DLD1 (cell line): ENCODE results near the gene CACNA1A.

Experiments used
- in situ Hi-C: cut with HindIII; loops from 2 replicates; pipeline ENCODE4 v1.10.0; 2017; ENCODE audit warnings: low sequenced_read_pairs

CACNA1A gene

DNA sequence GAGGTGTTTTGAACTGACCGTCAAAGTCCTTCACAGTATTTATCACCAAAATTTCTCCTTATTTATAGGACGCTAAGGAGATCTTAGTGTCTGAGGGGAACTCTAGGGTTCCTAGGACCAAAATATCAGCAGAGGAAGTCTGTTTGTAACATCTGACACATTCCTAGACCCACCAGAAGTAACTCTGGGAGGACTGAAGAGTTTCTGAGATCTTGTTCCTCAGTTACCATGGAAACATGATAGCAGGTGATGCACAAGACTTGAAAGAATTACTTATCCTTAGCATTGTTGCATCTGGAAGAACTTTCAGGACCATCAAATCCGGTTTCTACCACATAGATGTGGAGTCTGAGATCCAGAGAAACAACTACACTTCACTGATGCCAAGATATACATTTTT lies 191.5 kb downstream of the CACNA1A start:
- in situ Hi-C loops: no loop called here

DNA sequence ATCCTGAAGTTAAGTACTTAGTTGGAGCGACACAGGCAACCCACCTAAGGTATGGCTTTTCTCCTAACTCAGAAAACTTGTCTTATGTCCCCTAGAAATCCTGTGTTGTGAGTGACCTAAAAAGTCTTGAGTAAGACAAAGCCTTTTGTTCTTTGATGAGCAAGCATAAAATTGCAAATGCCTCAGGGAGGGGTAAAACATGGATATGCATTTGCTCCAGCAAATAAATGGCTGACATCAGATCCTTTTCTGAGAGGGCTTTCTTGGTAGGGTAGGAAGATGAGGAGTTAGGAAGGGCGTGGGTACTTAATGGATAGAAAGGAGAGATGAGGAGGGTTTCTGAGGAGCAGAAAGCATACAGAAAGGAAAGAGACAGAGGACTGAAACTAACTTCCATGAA lies 192.4 kb downstream of the CACNA1A start:
- in situ Hi-C loops: no loop called here

DNA sequence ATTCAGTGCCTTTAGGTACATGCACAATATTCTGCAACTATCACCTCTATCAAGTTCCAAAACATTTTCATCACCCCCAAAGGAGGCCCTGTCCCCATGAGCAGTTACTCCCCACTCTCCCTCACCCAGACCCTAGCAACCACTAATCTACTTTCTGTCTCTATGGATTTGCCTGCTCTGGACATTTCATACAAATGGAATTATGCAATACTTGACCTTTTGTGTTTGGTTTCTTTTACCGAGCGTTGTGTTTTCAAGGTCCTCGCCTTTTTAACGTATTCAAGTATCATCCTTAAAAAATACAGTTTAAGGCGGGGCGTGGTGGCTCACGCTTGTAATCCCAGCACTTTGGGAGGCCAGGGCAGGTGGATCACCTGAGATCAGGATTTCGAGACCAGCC lies 196.4 kb downstream of the CACNA1A start:
- in situ Hi-C loops: no loop called here

DNA sequence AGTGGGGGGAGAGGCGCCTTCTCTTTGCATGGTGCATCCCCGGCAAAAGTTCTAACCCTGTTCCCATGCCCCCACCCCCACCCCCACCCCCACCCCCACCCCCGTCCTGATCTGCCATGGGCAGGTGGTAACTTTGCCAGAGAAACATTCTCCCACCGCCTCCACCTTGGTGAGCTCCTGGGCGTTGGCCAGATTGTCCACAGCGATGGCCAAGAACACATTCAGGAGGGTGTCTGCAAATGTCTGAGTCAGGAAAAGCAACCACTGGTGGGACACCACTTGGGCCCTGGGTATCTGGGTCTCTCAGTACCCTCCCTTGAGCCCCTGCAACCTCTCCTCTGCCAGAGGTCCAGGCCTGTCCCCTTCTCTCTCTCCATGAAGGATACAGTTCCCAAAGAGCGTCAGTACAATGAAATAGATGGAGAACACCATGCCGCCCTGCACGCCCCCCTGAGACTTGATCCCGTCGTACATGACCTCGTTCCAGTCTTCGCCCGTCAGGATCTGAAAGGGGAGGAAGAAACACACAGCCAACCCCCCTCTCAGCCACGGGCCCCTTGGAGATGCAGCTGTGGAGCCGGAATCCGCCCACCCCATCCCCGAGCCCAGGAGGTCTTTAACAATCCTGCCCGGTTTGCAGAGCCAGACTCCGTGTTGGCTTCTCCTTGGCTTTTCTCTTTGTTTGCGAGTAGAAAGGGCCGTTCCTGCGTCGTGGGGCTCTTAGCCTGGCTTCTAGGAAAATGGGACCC lies 202.7 kb downstream of the CACNA1A start:
- in situ Hi-C loops: no loop called here

DNA sequence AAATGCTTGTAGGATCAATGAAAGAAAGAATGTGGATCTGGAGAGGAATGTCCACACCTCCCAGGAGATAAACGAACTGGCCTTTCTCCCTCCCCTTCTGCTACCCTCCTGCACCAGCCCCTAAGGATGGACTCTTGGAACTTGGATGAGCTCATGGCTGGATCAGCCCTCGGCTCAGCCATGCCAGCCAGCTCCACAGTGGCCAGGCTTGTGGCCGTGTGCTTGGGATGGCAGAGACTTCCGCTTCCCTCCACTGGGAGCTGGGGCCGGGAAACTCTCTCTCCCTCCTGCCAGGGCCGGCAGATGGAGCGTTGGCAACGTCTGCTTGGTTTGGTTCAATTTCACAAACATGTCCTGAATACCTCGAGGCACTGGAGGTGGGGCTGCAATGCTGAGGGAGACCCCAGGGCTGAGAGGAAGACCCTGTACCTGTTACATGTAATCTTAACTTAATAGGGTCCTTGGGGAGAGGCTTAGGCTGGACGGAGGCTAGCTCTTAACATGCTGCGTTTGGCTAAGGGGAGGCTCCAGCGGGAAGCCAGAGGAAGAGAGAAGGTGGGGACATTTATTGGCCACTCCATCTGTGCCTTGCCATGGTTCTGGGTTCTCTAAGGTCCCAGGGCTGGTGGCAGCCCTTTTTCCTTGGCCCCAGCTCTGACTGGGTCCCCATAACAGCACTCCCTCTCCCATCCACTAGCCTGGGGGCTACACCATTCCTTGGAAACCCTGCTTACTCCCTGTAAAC lies 203.6 kb downstream of the CACNA1A start:
- in situ Hi-C loops: no loop called here

DNA sequence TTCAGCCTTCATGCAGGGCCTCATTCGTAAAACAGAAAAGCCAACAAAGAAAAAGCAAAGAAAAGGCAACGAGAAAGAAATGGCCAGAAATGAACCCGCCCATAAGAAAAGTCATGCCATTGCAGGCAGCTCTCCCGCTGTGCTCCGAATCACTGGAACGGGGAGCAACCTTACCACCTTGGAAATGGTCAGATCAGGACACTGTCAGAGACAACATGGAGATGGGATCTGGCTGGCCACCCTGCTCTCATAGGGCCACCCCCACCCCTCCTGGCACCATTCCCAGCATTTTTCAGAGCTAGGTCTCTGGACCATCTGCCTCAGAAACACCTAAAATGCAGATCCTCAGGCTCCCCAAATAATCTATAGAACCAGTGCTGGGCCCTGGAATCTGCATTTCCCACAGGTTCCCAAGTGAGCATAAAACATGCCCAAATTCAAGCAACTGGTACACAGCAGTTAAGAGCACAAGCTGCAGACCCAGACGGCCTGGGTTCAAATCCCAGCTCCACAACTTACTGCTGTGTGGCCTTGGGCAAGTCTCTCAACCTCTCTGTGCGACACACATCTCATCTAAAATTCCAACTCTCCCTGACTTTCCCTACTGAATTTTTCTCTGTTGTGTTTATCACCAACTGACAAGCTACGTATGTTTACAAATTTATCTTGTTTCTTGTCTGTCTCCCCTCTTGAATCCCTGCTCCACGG lies 204.5 kb downstream of the CACNA1A start:
- in situ Hi-C loops: no loop called here

DNA sequence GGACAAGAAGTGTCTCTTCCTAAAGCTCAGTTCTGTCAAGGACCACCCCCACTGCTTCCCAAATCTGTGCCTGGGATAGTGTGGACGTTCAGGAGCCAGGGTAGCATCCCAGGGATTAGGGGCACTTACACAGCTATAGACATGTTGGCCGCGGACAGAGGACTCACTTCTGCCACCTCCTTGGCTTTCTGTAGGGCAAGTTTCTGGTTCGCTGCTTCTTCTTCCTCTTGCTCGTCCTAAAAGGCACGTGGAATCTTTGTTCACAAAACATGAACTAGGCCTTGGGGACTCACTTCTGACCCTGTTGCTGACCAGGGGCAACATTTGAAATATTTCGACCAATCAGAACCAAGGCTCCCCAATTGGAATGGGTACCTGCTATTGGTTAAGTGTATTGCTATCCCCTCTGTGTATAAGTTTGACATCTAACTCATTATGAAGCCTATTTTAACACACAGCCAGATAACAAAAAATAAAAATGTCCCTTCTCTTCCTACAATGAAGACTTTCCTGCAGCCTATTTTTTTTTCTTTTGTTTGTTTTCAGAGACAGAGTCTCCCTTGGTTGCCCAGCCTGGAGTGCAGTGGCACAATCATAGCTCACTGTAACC lies 205.8 kb downstream of the CACNA1A start:
- in situ Hi-C loops: no loop called here

DNA sequence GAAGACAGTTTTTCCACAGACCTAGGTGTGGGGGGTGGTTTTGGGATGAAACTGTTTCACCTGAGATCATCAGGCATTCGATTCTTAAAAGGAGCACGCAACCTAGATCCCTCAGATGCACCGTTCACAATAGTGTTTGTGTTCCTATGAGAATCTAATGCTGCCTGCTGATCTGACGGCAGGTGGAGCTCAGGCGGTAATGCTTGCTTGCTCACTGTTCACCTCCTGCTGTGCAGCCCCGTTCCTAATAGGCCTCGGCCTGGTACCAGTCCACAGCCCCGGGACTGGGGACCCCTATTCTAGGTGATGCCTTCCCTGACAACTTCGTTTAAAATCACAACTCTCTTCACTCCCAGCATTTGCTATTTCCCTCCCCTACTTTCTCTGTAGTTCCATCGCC lies 206.4 kb downstream of the CACNA1A start:
- in situ Hi-C loops: no loop called here

DNA sequence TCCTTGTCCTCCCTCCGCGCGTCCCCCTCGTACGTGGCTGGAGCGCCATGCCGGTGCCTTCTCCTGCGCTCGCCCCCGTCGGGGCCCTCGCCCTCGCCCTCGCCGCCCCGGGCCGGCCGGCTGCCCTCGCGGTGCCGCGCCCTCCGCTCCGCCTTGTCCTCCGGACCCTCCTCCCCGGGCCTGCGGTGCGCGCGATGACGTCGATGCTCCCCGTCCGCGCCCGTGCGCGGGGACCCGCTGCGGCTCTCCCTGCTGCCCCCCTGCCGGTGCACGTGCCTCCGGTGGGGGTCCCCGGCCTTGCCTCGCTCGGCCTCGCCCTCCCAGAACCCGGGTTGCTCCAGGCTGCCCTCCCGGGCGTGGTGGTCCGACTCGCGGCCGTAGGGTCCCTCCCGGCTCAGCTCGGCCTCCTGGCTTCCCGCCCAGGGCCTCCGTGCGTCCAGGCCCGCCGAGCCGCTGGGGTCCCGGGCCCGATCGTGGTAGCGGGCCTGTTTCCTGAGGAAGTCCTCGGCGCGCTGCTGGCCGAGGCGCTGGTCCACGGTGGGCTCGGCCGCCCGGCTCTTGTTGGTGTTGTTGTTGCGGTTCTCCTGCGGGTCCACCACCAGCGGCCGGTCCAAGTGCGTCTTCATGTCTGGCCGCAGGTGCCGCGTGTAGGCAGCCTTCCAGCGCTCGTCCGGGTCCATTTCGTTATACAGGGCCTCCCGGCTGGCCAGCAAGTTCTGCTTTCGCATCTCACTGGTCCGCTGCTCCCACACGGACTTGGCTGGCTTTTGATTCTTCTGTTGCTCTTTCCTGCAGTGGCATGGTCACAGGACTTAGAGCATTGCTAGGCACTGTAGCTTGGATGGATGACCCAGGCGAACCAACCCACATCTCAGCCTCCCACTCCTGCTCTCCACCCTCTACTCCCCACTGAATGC lies 207.5 kb downstream of the CACNA1A start:
- in situ Hi-C loops: no loop called here

DNA sequence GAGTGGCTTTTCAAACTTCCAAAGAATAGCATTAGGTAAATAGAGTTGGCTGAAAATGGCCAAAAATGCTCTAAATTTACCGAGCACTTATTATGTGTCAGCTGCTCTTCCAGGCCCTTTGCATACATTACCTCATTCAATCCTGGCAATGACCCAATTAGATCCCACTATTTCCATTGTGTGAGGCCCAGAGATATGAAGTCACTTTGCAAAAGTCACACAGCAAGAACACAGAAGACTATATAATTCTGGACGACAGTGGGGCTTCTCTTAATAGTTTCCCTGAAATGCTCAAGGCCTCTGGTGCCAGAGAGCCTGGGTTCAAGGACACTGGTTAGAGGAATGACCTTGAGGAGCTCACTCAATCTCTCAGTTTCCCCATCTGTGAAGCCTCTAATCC lies 209.3 kb downstream of the CACNA1A start:
- in situ Hi-C loops: no loop called here

DNA sequence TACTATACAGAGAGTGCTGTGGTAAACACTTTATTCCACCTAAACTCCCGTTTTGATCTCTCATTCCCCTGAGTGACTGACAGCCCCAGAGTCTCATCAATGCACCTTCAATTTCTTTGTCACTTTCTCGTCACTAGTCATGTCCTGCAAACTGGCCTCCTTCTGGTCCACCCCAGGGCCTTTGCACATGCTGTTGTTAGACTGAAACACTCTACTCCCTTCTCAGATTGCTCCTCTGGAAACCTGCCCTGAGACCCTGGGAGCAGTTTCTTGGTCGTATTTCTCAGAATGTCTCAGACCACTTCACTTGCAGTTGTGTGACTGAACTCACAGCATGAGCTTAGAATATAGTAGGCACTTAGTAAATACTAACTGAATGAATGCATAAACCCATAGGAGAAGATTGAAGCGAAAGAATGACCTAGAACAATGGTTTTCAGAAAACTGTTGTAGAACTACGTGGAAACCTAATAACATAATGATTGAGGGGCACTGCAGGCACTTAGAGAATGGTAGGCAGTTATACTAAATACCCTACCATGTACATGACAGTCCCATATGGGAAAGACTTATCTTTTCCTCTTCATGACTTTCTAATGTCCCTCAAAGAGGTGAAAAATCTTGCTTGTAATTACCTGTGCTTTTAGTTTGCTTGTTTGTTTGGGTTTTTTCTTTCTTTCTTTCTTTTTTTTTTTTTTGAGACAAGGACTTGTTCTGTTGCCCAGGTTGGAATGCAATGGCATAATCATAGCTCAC lies 211.3 kb downstream of the CACNA1A start:
- in situ Hi-C loops: no loop called here

DNA sequence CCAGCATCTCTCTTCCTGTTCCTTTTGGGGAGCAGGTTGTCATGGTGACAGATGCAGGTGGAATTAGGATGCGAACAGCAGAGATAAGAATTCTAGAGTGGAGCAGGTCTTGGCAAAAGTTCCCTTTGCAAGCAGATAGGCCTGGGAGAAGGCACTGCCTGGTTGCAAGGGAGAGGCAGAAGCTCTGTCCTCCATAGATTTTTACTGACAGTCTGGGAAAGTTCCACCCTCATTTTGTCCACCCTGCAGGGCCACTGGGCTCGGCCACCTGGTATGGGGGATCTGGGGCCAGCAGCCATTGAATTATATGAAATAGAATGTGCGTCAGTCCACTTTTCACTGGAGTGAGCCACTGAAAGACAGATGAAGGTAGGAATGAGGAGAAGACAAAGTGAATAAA lies 214.4 kb downstream of the CACNA1A start:
- in situ Hi-C loops: no loop called here

DNA sequence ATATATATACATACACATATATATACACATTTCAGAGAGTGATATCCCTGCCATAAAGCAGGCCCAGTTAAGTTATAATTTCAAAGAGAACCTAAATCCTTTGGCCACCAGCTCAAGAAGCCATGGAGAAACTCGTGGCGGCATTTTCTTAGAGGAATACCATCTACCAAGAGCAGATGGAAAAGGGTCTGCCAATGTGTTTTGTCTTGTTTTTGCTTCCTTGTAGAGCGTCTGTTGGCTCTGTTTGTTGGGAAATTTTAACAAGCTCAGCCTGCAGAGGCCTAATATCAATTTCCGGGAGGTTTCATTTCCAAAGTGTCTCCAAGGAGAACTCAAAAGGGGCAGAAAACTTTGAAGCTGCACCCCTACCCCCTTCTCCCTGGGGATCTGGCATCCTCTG lies 215.5 kb downstream of the CACNA1A start:
- in situ Hi-C loops: no loop called here

DNA sequence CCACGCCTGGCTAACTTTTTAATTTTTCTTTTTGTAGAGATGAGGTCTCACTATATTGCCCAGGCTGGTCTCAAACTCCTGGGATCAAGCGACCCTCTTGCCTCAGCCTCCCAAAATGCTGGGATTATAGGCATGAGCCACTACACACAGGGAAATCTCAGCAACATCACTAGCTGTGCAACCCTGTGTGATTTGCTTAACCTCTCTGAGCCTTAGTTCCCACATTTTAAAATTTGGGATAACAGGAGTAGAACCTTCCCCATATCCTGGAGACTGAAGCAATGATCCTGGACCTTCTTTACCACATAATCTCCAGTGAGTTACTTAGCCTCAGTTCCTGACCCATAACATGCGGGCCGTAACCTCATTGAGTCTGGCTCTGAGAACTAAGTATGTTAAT lies 217.0 kb downstream of the CACNA1A start:
- in situ Hi-C loops: no loop called here

DNA sequence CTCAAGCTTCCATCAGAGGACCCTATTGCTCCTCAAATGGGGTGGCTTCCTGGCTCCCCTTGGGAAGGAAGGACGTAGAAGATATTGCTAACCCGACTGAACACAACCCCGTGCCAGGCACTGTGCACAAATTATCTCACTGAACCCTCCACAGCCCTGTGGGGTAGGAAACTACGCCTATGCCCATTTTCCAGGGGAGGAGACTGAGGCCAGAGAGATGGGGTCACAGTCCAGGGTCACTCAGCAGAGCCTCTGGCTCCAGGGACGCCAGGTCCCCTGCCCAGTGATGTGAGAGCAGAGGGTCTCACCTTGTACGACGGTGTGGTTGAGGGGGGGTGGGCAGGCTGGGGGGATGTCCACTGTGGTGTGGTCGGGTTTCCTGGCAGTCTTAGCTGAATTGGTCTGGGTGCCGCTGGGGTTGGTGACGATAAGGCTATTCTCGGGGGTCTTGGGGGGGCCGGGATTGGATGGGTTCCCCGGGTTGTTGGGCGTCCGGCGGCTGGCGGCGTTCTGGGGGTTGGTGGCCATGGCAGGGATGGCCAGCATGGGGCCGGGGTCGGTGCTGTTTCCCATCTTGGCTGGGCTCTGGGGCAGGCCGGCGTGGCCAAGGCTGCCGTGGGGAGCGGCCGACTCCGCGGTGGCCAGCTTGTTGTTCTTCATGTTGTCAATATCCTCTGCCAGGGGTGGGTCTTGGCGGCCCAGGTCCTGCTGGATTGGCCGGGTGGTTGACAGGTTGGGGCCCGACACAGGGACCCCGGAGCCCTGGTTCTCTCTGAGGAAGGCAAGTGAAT lies 219.9 kb downstream of the CACNA1A start:
- in situ Hi-C loops: no loop called here

DNA sequence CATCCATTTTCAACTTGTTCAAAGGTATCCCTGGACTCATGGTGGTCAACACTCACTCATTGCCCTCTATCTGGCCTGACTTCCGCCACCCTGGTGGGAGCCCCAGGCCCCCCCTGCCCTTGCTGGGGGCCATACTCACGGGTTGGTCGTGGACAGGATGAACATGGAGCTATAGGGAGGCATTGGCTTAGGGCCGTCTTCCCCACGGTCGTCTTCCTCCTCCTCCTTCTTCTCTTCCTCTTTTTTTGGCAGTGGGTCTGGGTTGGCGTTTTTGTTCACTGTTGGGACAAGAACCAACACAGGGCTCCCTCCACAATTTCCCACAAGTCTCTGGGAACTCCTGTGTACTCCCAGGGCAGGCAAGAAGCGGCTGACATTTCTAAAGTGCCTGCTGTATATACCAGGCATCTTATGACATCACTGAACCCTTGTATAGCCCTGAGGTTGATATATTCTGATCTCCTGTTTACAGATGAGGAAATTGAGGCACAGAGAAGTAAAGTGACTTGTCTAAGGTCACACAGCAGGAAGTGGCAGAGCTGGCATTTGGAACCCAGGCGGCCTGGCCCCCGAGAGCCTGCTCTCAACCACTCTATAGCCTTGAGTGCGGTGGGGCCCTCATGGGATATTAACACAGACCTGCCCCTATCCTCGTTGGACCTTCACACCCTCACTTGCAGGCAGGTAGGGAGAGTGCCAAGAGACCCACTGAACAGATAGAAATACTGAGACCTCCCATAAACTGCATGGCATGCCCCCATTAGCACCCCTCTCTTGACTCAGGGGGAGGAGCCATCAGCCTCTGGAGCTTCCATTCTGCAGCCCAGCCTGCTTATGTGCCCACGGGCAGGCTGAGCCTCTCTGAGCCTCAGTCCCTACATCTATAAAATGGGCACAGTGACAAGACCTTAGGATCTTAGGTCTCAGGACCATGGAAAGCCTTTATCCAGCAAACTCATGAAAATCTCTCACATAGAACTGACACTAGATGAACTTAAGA lies 221.1 kb downstream of the CACNA1A start:
- in situ Hi-C loops: no loop called here

DNA sequence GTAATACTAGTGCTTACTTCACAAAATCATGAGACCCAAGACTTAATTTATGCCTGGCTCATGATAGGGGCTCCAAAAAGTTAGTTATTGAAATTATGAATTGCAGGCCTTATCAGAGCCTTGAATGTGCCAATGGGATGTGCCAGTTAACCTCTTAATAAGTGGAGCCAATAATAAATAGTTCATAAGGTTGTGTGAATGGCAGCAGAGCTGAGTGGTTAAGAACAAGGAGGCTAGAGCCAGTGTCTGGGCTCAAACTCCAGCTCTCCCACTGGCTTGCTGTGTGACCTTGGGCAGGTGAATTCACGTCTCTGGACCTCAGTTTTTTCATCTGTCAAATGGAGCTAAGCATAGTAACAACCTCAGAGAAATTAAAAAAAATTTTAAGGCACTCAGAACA lies 222.4 kb downstream of the CACNA1A start:
- in situ Hi-C loops: no loop called here
